GM18873 (cell line): ENCODE results near the gene HSFX2.
"Not testable (repeated sequence)": the region's sequence is repeated elsewhere in the genome, so short reads cannot be mapped to it uniquely, and the experiment has no call there.

Source experiments
- ATAC-seq: cut with Tn5 transposase; IDR thresholded peaks from one replicate; pipeline ENCODE4 v1.9.1; 2021; ENCODE audit warnings: mild to moderate bottlenecking, moderate library complexity, moderate number of reproducible peaks; ENCODE audit not compliant: unreplicated experiment, low FRiP score

HSFX2 gene

GRCh38 chrX:149595943-149596342 is 829 bp upstream of the HSFX2 start:
- not testable (repeated sequence) for ATAC-seq

GRCh38 chrX:149590993-149591392 is 4.1 kb downstream of the HSFX2 start:
- ATAC-seq = not testable (repeated sequence)

DNA sequence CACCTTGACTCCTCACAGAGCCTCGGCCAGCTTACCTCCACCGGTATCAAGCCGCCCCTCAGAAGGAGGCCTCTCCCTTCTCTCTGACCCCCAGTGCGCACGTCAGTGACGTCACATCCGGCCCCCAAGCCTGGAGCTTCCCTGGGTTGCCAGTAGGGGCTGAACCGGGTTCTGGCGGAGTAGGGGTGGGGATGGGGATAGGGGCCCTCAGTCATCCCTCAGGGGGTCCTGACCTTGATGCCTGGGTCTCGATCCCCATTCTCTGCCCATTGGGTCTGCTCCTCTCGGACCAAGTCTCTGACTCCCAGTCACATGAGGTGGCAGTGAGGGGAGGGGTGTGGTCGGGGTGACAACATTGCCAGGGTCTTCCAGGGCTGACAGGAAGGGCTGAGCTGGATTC is 7.8 kb downstream of the HSFX2 start, which contains the start of gene MAGEA9B:
MAGEA9B (minus strand) TSS at position 101 of the 400 bp plus-strand sequence. CDS start 4,280 bp downstream, outside the sequence.
- ATAC-seq = not testable (repeated sequence)

GRCh38 chrX:149585631-149586030 is 9.5 kb downstream of the HSFX2 start:
- not testable (repeated sequence) for ATAC-seq

GRCh38 chrX:149573456-149573855 is 21.7 kb downstream of the HSFX2 start:
- peak; percentile 100 for ATAC-seq

- ATAC-seq = no peak
Observed at GRCh38 chrX:149572743-149573142, 22.4 kb downstream of the HSFX2 start.

- no peak for ATAC-seq
Observed at GRCh38 chrX:149571770-149572169, 23.3 kb downstream of the HSFX2 start.

DNA sequence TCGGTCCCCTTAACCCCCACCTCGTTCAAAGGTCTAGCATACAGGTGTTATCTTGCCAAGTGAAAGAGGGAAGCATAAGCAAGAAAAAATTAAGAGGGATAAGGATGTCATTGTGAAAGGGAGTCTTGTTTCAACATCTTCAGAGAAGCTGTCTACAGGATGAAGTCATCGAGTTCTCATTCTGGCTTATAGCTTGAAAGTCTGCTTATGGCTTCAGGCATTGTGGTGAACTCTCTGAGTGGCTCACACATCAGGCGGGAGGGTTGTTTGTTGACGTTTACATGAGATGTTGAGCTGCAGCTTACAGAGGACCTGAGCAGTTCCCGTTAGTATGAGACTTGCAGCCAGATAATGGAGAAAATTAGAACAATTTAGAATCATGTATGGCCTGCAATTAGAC is 24.4 kb downstream of the HSFX2 start:
- no peak for ATAC-seq

- ATAC-seq = no peak
Observed at GRCh38 chrX:149569770-149570169, 25.3 kb downstream of the HSFX2 start.

GRCh38 chrX:149568701-149569296 is 26.3 kb downstream of the HSFX2 start:
- ATAC-seq = no peak

- no peak for ATAC-seq
Observed at GRCh38 chrX:149567621-149568417, 27.3 kb downstream of the HSFX2 start.

DNA sequence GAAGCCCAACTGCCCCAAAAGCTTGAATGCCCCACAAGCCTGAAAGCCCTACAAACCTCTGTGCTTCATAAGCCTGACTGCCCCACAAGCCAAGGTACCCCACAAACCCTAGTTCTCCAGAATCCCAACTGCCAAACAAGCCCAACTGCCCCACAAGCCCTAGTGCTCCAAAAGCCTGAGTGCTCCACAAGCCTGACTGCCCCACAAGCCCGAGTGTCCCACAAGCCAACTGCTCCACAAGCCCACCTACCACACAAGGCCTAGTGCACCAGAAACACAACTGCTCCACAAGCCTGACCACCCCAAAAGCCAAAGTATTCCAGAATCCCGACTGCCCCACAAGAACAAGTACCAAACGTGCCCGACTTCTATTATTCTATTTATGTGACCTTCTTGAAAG is 31.8 kb downstream of the HSFX2 start:
- no peak for ATAC-seq

DNA sequence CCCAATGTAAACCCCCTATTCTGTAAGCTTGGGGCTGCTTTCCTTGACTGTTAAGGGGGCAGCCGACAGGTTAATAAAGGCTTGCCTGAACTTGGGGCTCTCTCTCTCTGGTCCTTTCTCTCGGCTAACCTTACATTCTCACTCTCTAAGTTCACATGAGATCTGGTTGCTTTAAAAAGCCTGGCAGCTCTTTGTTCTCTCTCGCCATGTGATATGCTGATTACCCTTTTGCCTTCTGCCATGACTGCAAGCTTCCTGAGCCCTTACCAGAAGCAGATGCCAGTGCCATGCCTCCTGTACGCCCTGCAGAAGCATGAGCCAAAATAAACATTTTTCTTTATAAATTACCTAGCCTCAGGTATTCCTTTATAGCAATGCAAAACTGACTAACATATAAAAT is 39.9 kb downstream of the HSFX2 start:
- ATAC-seq = not testable (repeated sequence)

DNA sequence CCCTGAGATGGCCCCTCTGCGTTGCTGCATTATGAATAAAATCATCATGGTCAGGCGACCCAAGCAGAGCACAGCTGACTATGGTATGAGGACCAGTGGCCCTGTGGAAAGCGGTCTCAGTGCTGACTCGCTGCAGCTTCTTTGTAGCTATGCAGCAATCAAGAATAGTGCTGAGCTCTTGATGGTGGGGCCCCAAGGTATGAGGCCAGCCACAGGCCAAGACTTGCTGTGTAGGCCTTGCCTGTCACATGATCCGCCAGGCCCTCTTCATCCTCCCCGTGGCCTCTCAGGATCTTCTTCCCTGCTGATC is 43.2 kb downstream of the HSFX2 start:
- not testable (repeated sequence) for ATAC-seq

GRCh38 chrX:149551245-149551938 is 43.7 kb downstream of the HSFX2 start:
- not testable (repeated sequence) for ATAC-seq

GRCh38 chrX:149550454-149550853 is 44.7 kb downstream of the HSFX2 start:
- not testable (repeated sequence) for ATAC-seq

DNA sequence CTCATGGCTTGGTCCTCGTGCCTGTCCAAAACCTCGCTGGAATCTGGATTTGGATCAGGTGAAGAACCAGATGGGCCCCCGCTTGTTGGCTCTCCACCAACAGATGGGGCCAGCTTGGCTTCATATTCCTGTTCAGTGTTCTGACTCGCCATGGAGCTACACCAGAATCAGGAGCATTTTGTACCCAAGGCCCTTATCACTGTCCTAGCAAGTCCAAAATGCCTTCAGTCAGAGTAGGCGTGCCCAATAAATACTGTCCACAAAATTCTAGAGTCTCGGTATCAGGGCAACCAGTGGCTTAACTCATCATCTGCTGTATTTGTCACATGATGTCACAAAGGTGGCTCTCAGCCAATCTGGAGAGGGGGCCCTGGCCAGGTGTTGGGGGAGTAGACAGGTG is 45.4 kb downstream of the HSFX2 start, which contains the start of gene HSFX3:
HSFX3 (minus strand) TSS at position 224 of the 400 bp plus-strand sequence; CDS start at position 152, 72 bp downstream.
- not testable (repeated sequence) for ATAC-seq

GRCh38 chrX:149547782-149548181 is 47.3 kb downstream of the HSFX2 start:
- not testable (repeated sequence) for ATAC-seq

- not testable (repeated sequence) for ATAC-seq
Observed at GRCh38 chrX:149546962-149547361, 48.2 kb downstream of the HSFX2 start.

DNA sequence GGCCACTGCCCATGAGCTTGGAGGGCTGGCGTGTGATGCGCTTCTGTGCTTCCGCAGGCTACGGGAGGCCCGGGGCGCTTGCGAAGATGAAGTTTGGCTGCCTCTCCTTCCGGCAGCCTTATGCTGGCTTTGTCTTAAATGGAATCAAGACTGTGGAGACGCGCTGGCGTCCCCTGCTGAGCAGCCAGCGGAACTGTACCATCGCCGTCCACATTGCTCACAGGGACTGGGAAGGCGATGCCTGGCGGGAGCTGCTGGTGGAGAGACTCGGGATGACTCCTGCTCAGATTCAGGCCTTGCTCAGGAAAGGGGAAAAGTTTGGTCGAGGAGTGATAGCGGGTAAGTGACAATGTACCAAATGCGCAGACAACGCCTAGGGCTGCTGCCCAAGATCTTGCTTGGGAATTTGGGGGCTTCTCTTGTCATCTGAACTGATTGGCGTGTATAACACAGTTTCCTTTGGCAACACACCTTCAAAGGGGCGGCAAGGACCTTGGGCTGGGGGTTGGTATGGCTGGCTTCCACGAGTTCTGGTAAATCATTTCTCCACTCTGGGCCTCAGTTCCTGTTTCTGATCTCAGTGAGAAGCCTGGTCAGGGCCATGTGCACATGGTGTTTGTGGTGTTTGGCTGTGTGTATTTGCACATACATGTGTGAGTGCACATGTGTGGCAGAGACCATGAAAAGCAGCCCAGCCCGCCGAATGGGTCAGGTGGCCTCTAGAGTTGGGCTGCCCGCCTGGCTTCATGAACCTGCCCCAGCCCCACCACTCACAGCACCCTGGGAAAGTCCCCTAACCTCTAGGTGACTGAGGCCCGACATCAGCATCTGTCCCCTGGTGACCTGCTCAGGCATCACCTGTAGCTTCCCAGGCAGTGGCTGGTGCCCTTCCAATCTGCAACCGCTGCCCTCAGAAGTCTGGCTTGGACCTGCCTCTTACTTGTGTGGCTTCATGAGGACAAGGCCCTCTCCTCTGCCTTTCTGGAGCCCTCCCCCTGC is 49.3 kb downstream of the HSFX2 start:
- peak; percentile 53 for ATAC-seq
